ENCODE results near the gene MRPL20.

Gene MRPL20

GRCh38 chr1:1352786-1353388 lies 54.2 kb downstream of the MRPL20 start:
- TF ChIP-seq CTCF (IDR thresholded peaks at IDR 0.05): no peak
